SK-N-MC (cell line): ENCODE results near the gene AKAP13.

Experiments used
- DNase-seq: peaks from one replicate; pipeline ENCODE4 v3.0.0-alpha.2; 2011; ENCODE audit warnings: low read depth, low spot score
- H3K27ac ChIP-seq: fragments of 200-600 bp; sonication (generic); 2 replicates; pipeline ENCODE4 v1.5.1; 2016; ENCODE audit warnings: mixed run types
- H3K36me3 ChIP-seq: fragments of 200-600 bp; sonication (generic); 2 replicates; pipeline ENCODE4 v1.6.1; 2017; ENCODE audit warnings: antibody characterized with exemption, low read length, mixed read lengths; ENCODE audit not compliant: insufficient read depth
- H3K4me3 ChIP-seq: fragments of 200-600 bp; sonication (generic); 2 replicates; pipeline ENCODE4 v1.5.1; 2016
- H3K9ac ChIP-seq: fragments of 200-600 bp; sonication (generic); 2 replicates; pipeline ENCODE4 v1.8.0; 2017; ENCODE audit warnings: mixed run types, mixed read lengths; ENCODE audit not compliant: insufficient read length
- H3K9me3 ChIP-seq: fragments of 200-600 bp; sonication (generic); 2 replicates; pipeline ENCODE4 v1.6.1; 2017; ENCODE audit warnings: low read depth, mild to moderate bottlenecking, antibody characterized with exemption, low read length, moderate library complexity, mixed read lengths
- EZH2 ChIP-seq: fragments of 200-600 bp; sonication (generic); IDR thresholded peaks from one replicate; pipeline ENCODE4 v1.6.1; 2017; ENCODE audit warnings: antibody characterized with exemption
- FOXP2 ChIP-seq: optimal IDR thresholded peaks from 2 replicates; pipeline ENCODE3; 2011; ENCODE audit warnings: mild to moderate bottlenecking, moderate library complexity; ENCODE audit not compliant: insufficient read depth; ENCODE audit errors: extremely low read length, control extremely low read depth
- POLR2AphosphoS5 ChIP-seq: IDR thresholded peaks from 2 replicates; pipeline ENCODE4 v1.6.1; 2012; ENCODE audit warnings: mild to moderate bottlenecking, low read depth, low read length, borderline replicate concordance

The AKAP13 gene

DNA sequence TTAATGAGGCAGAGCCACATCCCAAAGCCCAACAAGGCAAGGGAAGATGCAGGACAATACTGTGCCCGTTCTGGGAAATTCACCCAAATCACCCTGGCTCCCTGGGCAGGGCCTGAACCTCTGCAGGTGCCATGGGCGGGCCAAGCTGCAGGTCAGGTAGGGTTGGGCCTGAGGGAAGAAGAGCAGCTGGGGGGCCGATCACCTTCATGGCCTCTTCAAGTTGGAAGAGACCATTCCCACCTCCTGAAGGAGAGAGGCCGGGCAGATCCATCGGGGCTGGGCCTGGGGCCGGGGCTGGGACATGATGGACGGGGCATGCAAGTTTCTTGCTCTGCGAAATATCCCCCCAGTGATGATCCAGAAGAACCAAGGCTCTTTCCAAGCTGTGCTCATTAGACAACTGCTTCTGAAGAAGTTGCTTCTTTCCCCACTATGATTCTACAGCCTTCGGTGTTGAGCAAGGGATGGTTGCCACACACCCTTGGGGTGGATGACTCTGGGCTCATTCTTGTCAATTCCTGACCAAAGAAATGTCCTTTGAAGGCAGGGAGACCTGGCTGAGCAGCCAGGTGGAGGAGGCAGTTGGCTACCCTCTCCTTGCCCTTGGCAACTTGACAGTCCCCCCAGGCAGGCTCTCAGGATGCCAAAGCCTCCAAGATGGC is 376.1 kb downstream of the AKAP13 start:
- Histone ChIP-seq H3K36me3 (no peaks in the 10 kb centered on the region), H3K9ac (no peak overlapping the region)

DNA sequence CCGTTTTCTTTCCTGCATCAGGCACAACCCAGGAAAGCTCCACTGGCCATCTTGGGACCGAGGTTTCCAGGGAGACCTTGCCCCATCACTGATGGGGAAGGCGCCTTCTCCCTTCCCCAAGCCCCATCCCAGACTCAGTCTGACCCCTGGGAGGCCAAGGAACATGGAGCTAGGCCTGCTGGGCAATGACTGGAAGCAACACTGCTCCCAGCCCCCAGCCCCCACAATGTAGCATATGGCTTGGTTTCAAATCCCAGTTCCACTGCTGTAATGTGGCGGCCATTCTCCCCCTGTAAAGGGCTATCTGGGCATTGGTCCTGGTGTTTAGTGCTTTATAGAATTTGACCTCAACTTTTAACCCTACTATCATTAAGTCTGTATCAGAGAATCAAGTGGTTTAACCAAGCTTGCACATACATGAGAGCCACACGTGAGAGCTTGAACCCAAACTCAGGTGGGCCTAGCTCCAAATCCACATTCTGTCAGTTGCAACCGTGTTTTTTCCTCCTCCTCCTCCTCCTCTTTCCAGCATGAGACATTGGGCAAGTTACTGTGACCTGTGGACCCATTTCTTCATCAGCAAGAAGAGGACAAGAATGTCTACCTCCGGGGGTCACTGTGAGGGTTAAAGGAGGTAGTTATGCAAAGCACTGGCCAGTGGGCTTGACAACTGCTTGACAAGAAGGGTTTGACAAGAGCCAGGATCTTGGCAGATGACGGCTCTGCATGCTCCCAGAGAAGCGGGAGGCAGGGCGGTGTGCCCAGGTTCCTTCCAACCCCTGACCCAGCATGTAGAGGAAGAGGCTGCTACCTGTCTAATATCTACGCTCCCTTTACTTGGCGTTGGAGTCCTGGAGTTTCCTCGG is 376.9 kb downstream of the AKAP13 start:
- Histone ChIP-seq H3K36me3 (no peaks in the 10 kb centered on the region), H3K9ac (no peak overlapping the region), H3K4me3 (no peak overlapping the region), H3K27ac (no peak overlapping the region), H3K9me3 (no peaks in the 10 kb centered on the region)
- TF ChIP-seq FOXP2 (no peak), POLR2AphosphoS5 (no peak), EZH2 (no peak)
- no peak for DNase-seq

More for the DNA sequence above, 376.1 kb downstream of the AKAP13 start:
- H3K4me3 ChIP-seq: no peak overlapping the region
- no peaks in the 10 kb centered on the region for H3K9me3 ChIP-seq
- no peak for DNase-seq
- H3K27ac ChIP-seq: no peak overlapping the region
- TF ChIP-seq FOXP2 (no peak), POLR2AphosphoS5 (no peak), EZH2 (no peak)

DNA sequence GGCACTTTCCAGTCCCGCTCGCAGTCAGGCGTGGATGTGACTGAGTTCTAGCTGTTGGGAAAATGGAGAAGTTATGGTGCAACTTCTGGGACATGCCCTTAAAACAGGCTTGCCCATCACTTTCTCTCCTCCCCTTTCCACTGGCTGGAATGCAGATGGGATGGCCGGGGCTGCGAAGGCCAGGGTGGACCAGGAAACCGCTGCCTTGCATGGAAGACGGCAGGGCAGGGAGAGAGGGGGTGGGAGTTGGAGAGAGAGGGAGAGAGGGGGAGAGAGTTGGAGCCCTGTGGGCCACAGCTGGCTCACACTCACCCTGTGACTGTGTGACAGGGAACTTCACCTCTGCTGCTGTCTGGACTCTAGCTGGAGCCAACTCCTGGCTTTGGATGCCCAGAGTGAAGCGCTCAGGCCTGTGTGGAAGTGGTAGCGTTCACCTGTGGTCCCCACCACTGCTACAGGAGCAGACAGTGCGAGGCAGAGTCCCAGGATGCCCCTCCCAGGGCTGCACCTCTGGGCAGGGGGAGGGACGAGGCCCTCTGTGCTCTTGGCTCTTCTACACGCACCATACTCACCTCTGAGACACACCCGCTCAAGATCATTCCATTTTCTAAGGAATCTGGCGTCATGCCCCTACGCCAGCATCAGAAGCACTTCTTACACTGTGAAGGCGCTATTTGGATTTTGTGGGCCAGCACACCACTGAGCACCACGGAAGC is 377.7 kb downstream of the AKAP13 start:
- Histone ChIP-seq H3K9me3 (no peaks in the 10 kb centered on the region), H3K4me3 (no peak overlapping the region), H3K27ac (no peak overlapping the region), H3K9ac (no peak overlapping the region), H3K36me3 (no peaks in the 10 kb centered on the region)
- no peak for TF ChIP-seq EZH2
- no peak for TF ChIP-seq FOXP2
- TF ChIP-seq POLR2AphosphoS5: no peak
- no peak for DNase-seq

DNA sequence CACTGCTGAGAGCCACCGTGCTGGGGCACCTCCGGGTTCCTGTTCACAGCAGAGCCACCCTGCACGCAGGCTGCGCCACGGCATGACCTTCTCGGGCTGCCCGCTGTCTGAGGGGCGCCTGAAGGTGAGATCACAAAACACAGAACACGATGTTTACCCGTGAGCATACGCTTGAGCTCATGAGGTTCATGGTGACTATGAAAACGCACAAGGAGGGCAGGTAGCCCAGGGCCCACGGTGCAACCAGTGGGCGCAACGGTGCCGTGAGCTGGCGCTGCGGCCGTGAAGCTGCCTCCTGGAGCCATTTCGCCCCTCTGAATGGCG is 378.2 kb downstream of the AKAP13 start:
- no peak overlapping the region for H3K9ac ChIP-seq
- no peak for DNase-seq
- H3K4me3 ChIP-seq: no peak overlapping the region
- TF ChIP-seq POLR2AphosphoS5 (no peak), FOXP2 (no peak), EZH2 (no peak)
- H3K36me3 ChIP-seq: no peaks in the 10 kb centered on the region
- H3K27ac ChIP-seq: no peak overlapping the region
- no peaks in the 10 kb centered on the region for H3K9me3 ChIP-seq

GRCh38 chr15:85759376-85759775 is 379.0 kb downstream of the AKAP13 start:
- H3K4me3 ChIP-seq: no peak overlapping the region
- H3K9ac ChIP-seq: no peak overlapping the region
- H3K9me3 ChIP-seq: no peaks in the 10 kb centered on the region
- no peaks in the 10 kb centered on the region for H3K36me3 ChIP-seq
- H3K27ac ChIP-seq: no peak overlapping the region
- TF ChIP-seq EZH2 (no peak), FOXP2 (no peak), POLR2AphosphoS5 (no peak)
- no peak for DNase-seq

DNA sequence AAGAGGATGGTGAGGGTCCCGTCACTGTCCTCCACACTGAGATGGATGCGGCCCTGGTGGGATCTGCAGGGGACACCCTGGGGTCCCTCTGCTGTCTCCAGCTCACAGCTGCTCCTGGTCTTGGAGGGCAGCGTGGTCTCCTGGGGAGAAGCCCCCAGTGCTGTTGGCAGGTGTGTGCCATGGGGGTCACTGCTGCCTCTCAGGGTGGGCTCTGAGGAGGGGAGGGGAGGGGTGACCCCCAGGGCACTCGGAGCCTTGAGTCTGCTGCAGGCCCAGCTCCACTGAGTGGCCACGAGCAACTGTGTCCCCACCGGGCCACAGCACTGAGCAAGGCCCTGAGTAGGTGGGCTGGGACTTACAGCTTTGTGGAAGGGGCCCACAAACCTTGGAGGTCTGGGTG is 379.6 kb downstream of the AKAP13 start:
- no peak for DNase-seq
- no peaks in the 10 kb centered on the region for H3K9me3 ChIP-seq
- H3K9ac ChIP-seq: no peak overlapping the region
- no peak overlapping the region for H3K4me3 ChIP-seq
- H3K27ac ChIP-seq: no peak overlapping the region
- no peaks in the 10 kb centered on the region for H3K36me3 ChIP-seq
- TF ChIP-seq EZH2 (no peak), POLR2AphosphoS5 (no peak), FOXP2 (no peak)

DNA sequence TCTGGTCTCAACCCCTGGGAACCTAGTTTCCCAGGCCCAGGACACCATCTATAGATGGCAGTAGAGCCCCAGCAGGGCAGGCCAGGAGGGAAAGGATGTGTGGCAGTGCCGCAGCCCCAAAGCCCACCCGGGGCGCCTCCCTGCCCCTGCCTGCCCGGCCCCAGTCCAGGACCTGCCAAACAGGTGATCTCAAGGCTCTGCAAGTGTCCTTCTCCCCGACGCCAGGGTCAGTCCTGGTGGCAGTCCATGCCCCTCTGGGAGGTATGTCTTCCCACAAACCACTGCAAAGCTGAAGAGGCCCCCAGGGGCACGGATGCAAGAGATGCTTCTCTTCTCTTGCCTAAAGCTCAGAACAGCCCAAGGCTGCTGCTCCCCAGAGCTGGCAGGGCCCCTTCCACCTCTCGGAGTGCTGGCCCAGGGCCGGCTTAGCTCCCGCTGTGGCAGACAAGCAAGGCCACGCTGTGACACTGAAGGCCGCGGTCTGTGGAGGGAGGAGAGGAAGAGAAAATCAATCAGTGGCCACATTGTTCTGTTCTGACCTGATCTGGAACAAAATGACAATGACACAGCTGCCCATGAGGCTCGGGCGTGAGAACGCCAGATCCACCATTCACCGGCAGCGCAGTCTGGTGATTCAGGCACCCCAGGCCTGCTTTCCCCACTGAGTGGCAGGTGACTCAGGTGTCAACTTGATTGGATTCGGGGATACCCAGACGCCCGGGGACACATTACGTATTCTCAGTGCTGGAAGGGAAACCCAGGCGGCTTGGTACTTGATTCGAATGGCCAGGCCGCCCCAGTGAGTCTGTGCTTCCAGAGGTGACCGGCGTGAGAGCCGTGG is 380.3 kb downstream of the AKAP13 start:
- no peak for DNase-seq
- no peak overlapping the region for H3K9ac ChIP-seq
- TF ChIP-seq EZH2 (no peak), POLR2AphosphoS5 (no peak), FOXP2 (no peak)
- H3K36me3 ChIP-seq: no peaks in the 10 kb centered on the region
- no peak overlapping the region for H3K27ac ChIP-seq
- no peak overlapping the region for H3K4me3 ChIP-seq
- no peaks in the 10 kb centered on the region for H3K9me3 ChIP-seq

GRCh38 chr15:85761635-85762034 is 381.2 kb downstream of the AKAP13 start:
- Histone ChIP-seq H3K27ac (no peak overlapping the region), H3K36me3 (no peaks in the 10 kb centered on the region), H3K9me3 (no peaks in the 10 kb centered on the region), H3K4me3 (no peak overlapping the region), H3K9ac (no peak overlapping the region)
- TF ChIP-seq EZH2 (no peak), FOXP2 (no peak)
- DNase-seq: no peak
